Measurements from ENCODE around the gene ZDHHC20. TPM values are rescaled to one million over a fixed set of nuclear protein-coding genes. Genes with fewer than 3 reads are reported as not detected.

ZDHHC20 gene
- total RNA-seq, 2 donors from 2014 or later, result 70.3 to 80.7 TPM

DNA sequence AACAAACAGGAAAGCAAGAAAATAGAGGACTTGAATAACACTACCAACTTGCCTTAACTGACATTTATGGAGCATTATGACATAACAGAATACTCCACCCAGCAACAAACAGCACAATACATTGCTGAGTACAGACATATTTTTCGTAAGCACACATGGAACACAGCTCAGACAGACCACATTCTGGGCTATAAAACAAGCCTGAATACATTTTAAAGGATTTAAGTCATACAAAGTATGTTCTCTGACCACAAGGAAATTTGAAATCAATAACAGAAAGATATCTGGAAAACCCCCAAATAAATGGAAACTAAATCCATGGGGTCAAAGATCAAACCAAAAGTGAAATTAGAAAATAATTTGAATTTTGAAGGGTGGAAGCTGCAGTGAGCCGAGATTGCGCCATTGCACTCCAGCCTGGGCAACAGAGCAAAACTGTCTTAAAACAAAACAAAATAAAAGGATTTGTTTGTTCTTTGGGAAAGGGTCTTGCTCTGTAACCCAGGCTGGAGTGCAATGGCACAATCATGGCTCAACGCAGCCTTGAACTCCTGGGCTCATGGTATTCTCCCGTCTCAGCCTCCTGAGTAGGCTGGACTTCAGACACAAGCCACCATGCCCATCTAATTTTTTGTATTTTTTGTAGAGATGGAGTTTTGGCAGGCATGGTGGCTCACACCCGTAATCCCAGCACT lies 5.6 kb downstream of the ZDHHC20 start:
- DNase-seq (ENCODE audit: low spot score), result no peak
- peaks cover 3% of the 10 kb centered on the region for H3K36me3 ChIP-seq
- no peaks in the 10 kb centered on the region for H3K27me3 ChIP-seq (replicated peaks; ENCODE audit: insufficient read depth)
- no peaks in the 10 kb centered on the region for H3K9me3 ChIP-seq
- peaks cover 8 to 16% of the 10 kb centered on the region in 2 donors for H3K4me1 ChIP-seq (ENCODE audit: control insufficient read depth in 1 of 2, low read depth in 2 of 2)
- ATAC-seq (ENCODE audit: insufficient number of reproducible peaks, low FRiP score, low read depth), result no peak
- H3K4me3 ChIP-seq, result no peak overlapping the region
- H3K27ac ChIP-seq, result no peak overlapping the region
- TF ChIP-seq, protein P1, sequence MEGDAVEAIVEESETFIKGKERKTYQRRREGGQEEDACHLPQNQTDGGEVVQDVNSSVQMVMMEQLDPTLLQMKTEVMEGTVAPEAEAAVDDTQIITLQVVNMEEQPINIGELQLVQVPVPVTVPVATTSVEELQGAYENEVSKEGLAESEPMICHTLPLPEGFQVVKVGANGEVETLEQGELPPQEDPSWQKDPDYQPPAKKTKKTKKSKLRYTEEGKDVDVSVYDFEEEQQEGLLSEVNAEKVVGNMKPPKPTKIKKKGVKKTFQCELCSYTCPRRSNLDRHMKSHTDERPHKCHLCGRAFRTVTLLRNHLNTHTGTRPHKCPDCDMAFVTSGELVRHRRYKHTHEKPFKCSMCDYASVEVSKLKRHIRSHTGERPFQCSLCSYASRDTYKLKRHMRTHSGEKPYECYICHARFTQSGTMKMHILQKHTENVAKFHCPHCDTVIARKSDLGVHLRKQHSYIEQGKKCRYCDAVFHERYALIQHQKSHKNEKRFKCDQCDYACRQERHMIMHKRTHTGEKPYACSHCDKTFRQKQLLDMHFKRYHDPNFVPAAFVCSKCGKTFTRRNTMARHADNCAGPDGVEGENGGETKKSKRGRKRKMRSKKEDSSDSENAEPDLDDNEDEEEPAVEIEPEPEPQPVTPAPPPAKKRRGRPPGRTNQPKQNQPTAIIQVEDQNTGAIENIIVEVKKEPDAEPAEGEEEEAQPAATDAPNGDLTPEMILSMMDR (IDR thresholded peaks at IDR 0.05), result no peak

DNA sequence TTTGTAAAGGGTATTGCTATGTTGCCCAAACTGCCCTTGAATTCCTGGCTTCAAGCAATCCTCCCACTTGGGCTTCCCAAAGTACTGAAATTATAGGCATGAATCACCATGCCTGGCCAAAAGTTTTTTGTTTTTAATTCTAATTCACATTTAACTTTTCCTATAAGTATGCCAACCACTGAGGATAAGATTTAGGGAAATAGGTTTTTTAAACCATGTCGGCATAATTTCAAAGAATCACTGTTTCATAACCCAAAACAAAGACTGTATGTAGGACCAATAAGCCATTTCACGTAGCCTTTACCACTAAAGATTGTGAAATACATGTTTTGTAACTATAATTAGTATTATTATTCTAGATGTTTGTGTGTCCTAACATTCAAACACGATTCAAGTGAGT lies 8.2 kb downstream of the ZDHHC20 start:
- ATAC-seq (ENCODE audit: insufficient number of reproducible peaks, low FRiP score, low read depth) (no peak), DNase-seq (ENCODE audit: low spot score) (no peak)
- Histone ChIP-seq H3K36me3 (peaks cover 3% of the 10 kb centered on the region), H3K27ac (no peak overlapping the region), H3K27me3 (replicated peaks; ENCODE audit: insufficient read depth) (no peaks in the 10 kb centered on the region), H3K4me3 (no peak overlapping the region), H3K4me1 (ENCODE audit: control insufficient read depth in 1 of 2, low read depth in 2 of 2) (peaks cover 0 to 8% of the 10 kb centered on the region in 2 donors), H3K9me3 (no peaks in the 10 kb centered on the region)
- TF ChIP-seq, protein P1 (IDR thresholded peaks at IDR 0.05), result no peak

DNA sequence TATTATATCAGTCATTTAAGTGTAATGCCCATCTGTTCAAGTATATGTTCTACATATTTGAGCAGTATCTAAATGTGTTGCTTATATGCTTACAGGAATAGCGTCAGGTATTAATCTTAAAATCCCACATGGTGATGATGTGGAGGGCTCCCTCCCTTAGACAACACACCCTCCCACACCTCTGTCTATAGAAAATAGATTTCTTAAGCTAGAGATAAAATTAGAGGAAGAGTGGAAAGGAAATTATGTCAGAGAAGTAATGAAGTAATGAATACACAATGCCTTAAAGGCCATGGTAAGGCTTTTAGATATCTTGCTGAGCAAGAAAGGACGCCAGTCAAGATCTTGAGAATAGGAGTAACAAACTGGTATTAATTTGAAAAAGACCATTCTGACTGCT lies 12.4 kb downstream of the ZDHHC20 start:
- H3K4me3 ChIP-seq, result no peak overlapping the region
- no peaks in the 10 kb centered on the region for H3K9me3 ChIP-seq
- TF ChIP-seq, protein P1 (IDR thresholded peaks at IDR 0.05), result no peak
- ATAC-seq (ENCODE audit: insufficient number of reproducible peaks, low FRiP score, low read depth) (no peak), DNase-seq (ENCODE audit: low spot score) (no peak)
- H3K27ac ChIP-seq, result no peak overlapping the region
- peaks cover 0 to 12% of the 10 kb centered on the region in 2 donors for H3K4me1 ChIP-seq (ENCODE audit: control insufficient read depth in 1 of 2, low read depth in 2 of 2)
- H3K27me3 ChIP-seq (replicated peaks; ENCODE audit: insufficient read depth), result no peaks in the 10 kb centered on the region
- H3K36me3 ChIP-seq, result peaks cover 3% of the 10 kb centered on the region

DNA sequence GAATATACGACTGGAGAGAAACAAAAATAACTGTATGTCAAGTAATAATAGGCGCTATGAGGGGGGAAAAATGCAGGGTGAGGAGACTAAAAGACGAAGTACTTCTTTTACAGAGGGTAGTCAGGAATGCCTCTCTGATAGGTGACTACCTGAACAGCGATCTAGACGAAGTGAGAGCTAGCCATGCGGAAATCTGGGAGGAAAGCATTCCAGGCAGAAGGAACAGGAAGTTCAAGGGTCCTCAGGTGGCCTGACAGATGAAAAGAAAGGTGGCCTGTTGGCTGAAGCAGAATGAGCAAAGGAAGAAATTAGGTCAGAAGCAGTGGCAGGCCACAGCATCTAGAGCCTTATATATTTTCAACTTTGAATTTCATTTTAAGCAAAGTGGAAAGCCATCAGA lies 13.3 kb downstream of the ZDHHC20 start:
- DNase-seq (ENCODE audit: low spot score) (no peak), ATAC-seq (ENCODE audit: insufficient number of reproducible peaks, low FRiP score, low read depth) (no peak)
- Histone ChIP-seq H3K4me1 (ENCODE audit: control insufficient read depth in 1 of 2, low read depth in 2 of 2) (peaks cover 0 to 10% of the 10 kb centered on the region in 2 donors), H3K9me3 (no peaks in the 10 kb centered on the region), H3K4me3 (no peak overlapping the region), H3K27me3 (replicated peaks; ENCODE audit: insufficient read depth) (no peaks in the 10 kb centered on the region), H3K36me3 (peaks cover 3% of the 10 kb centered on the region), H3K27ac (no peak overlapping the region)
- TF ChIP-seq, protein P1 (IDR thresholded peaks at IDR 0.05), result no peak

DNA sequence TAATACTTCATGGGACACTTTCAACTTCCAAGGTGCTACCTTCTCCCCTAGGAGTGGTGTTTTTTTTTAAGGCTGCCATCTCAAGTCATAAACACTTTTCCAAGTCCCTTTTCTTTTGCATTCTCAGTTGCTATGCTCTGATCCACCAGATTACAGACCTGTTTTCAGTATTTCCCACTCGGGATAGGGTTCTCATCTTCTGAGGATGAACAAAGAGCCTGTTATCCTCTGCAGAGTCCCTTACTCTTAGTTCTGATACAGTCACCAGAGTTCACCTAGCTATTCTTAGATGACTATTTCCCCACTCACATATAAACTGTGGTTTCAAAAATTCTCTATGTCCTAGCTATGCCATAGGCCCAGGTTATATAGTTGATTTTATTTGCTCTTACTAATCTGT lies 15.9 kb downstream of the ZDHHC20 start:
- Histone ChIP-seq H3K27me3 (replicated peaks; ENCODE audit: insufficient read depth) (no peaks in the 10 kb centered on the region), H3K9me3 (peaks cover 4% of the 10 kb centered on the region), H3K4me1 (ENCODE audit: control insufficient read depth in 1 of 2, low read depth in 2 of 2) (peaks cover 0 to 4% of the 10 kb centered on the region in 2 donors), H3K4me3 (no peak overlapping the region), H3K27ac (no peak overlapping the region), H3K36me3 (no peaks in the 10 kb centered on the region)
- TF ChIP-seq, protein P1 (IDR thresholded peaks at IDR 0.05), result no peak
- DNase-seq (ENCODE audit: low spot score), result no peak
- ATAC-seq (ENCODE audit: insufficient number of reproducible peaks, low FRiP score, low read depth), result no peak
